ENCODE results near the gene SUN2. TPM values are rescaled to one million over a fixed set of nuclear protein-coding genes. Genes with fewer than 3 reads are reported as not detected.

Gene SUN2
- total RNA-seq, 1 donor from 2014 or later, result 148 TPM

DNA sequence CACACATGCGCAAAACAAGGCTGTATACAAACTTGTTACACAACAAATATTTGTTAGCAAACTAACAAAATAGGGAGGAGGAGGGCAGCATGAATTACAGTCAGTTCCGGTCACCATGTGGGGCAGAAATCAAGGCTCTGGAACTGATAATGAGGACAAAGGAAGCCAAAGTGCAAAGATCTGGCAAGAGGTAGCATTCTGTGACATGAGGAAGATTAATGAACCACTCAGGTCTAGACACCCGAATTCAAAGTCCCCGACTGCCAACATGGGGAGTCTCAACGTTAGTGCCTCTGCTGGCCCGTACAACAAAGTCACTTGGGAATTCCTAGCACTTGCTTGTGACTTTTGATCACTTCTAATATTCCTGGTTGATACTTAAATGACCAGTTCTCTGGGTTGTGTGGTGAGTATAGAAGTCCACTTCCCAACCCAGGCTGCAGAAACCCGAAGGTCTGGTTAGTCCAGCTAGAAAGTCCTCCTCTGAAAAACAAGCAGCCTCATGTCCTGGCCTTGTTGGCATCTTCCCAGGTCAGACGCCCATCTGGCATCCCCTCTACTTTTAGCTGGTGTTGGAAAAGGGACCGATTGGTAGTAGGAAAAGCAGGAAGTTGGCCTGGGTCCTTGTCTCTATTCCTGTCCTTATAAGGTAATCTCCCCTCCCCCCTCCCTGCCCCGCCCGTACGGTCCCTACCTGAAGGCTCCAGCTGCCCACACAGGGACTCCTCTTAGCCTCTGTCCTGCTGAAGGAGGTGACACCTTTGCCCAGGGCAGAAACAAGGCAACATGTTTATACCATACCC, 1.6 kb downstream of the SUN2 start:
- Mint-ChIP-seq H3K4me1 (ENCODE audit: unreplicated experiment) (peaks cover 28% of the 10 kb centered on the region), H3K27me3 (ENCODE audit: unreplicated experiment) (no peaks in the 10 kb centered on the region), H3K27ac (ENCODE audit: unreplicated experiment) (peak overlapping the region; percentile 96), H3K4me3 (ENCODE audit: unreplicated experiment) (peak overlapping the region; percentile 84), H3K36me3 (ENCODE audit: unreplicated experiment) (peaks cover 15% of the 10 kb centered on the region), H3K9me3 (ENCODE audit: unreplicated experiment) (no peaks in the 10 kb centered on the region)
- TF ChIP-seq, protein P1, sequence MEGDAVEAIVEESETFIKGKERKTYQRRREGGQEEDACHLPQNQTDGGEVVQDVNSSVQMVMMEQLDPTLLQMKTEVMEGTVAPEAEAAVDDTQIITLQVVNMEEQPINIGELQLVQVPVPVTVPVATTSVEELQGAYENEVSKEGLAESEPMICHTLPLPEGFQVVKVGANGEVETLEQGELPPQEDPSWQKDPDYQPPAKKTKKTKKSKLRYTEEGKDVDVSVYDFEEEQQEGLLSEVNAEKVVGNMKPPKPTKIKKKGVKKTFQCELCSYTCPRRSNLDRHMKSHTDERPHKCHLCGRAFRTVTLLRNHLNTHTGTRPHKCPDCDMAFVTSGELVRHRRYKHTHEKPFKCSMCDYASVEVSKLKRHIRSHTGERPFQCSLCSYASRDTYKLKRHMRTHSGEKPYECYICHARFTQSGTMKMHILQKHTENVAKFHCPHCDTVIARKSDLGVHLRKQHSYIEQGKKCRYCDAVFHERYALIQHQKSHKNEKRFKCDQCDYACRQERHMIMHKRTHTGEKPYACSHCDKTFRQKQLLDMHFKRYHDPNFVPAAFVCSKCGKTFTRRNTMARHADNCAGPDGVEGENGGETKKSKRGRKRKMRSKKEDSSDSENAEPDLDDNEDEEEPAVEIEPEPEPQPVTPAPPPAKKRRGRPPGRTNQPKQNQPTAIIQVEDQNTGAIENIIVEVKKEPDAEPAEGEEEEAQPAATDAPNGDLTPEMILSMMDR (IDR thresholded peaks at IDR 0.05), result no peak
- DNase-seq (ENCODE audit: extremely low spot score, unreplicated experiment), result no peak

DNA sequence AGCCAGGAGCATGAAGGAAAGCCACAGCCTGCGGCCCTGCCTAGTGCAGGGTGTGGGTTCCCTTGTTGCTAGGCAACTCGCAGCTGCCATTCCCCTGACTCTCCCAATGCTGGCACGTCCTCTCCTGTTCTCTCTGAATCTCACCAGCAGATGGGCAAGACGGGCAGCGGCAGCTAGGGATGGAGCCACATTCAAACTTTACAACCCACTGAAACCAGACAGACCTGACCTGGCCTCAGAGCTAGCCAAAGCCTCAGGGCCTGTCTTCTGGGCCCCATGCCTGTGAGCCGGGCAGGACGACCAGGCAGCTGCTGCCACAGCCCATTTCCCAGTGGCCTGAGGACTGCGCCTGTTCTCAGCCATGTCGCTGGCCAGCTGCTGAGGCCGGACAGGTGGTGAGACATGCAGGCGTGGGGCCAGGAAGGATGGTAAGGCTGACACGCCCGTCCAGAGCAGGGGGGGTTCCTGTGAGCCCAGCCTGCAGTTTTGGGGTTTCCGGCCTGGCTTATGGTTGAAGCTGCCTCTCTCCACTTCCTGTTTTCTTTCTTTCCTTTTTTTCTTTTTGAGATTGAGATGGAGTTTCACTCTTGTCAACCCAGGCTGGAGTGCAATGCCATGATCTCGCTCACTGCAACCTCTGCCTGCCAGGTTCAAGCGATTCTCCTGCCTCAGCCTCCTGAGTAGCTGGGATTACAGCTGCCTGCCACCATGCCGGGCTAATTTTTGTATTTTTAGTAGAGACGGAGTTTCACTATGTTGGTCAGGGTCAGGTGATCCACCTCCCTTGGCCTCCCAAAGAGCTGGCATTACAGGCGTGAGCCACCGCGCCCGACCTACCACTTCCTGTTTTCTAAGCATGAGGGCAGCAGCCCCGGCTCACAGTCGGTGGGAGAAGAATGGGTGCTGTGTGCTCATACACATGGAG, 4.1 kb downstream of the SUN2 start:
- Mint-ChIP-seq H3K9me3 (ENCODE audit: unreplicated experiment) (no peaks in the 10 kb centered on the region), H3K4me3 (ENCODE audit: unreplicated experiment) (no peak overlapping the region), H3K27ac (ENCODE audit: unreplicated experiment) (peak overlapping the region; percentile 7), H3K4me1 (ENCODE audit: unreplicated experiment) (peaks cover 22% of the 10 kb centered on the region), H3K36me3 (ENCODE audit: unreplicated experiment) (peaks cover 23% of the 10 kb centered on the region), H3K27me3 (ENCODE audit: unreplicated experiment) (no peaks in the 10 kb centered on the region)
- TF ChIP-seq, protein P1 (IDR thresholded peaks at IDR 0.05), result no peak
- DNase-seq (ENCODE audit: extremely low spot score, unreplicated experiment), result no peak

DNA sequence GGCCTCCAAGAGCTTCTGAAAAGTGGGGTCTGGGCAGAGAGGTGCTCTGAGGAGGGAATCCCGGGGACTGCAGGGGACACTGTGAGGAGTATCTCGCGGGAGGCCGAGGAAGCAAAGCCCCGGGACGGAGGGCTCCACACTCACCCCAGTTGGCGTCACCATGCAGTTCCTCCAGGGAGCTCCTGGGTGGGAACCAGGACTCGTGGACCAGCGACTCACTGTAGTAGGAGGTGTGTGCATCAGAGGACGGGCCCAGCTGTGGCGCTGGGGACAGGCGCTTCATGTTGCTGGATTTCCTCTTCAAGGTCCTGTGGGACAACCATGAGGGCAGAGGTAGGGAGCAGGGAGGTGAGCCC, 4.8 kb downstream of the SUN2 start:
- no peak for DNase-seq (ENCODE audit: extremely low spot score, unreplicated experiment)
- no peak overlapping the region for H3K27ac Mint-ChIP-seq (ENCODE audit: unreplicated experiment)
- TF ChIP-seq, protein P1 (IDR thresholded peaks at IDR 0.05), result no peak
- H3K9me3 Mint-ChIP-seq (ENCODE audit: unreplicated experiment), result no peaks in the 10 kb centered on the region
- peaks cover 23% of the 10 kb centered on the region for H3K36me3 Mint-ChIP-seq (ENCODE audit: unreplicated experiment)
- H3K4me1 Mint-ChIP-seq (ENCODE audit: unreplicated experiment), result peaks cover 18% of the 10 kb centered on the region
- no peaks in the 10 kb centered on the region for H3K27me3 Mint-ChIP-seq (ENCODE audit: unreplicated experiment)
- no peak overlapping the region for H3K4me3 Mint-ChIP-seq (ENCODE audit: unreplicated experiment)

DNA sequence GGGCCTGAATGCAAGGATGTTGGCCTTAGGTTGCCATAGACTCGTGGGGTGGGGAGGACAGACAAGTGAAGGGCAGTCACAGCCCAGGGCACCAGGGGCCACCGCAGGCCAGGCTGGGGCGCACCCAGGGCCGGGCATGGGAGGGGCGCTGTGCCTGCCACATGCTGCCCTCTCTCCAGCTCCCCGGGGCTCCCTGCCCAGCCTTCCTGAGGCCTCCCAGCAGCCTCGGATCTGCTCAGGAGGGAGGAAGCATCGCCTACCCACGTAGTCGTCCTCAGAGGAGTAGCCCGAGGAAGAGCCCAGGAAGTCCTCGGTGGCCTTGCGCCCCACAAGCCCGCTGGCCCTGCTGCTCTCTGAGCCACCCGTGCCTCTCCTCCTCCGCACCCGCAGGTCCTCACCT, 5.2 kb downstream of the SUN2 start:
- H3K27ac Mint-ChIP-seq (ENCODE audit: unreplicated experiment), result no peak overlapping the region
- H3K4me3 Mint-ChIP-seq (ENCODE audit: unreplicated experiment), result no peak overlapping the region
- H3K36me3 Mint-ChIP-seq (ENCODE audit: unreplicated experiment), result peaks cover 27% of the 10 kb centered on the region
- no peaks in the 10 kb centered on the region for H3K9me3 Mint-ChIP-seq (ENCODE audit: unreplicated experiment)
- peaks cover 18% of the 10 kb centered on the region for H3K4me1 Mint-ChIP-seq (ENCODE audit: unreplicated experiment)
- TF ChIP-seq, protein P1 (IDR thresholded peaks at IDR 0.05), result no peak
- DNase-seq (ENCODE audit: extremely low spot score, unreplicated experiment), result no peak
- H3K27me3 Mint-ChIP-seq (ENCODE audit: unreplicated experiment), result no peaks in the 10 kb centered on the region

DNA sequence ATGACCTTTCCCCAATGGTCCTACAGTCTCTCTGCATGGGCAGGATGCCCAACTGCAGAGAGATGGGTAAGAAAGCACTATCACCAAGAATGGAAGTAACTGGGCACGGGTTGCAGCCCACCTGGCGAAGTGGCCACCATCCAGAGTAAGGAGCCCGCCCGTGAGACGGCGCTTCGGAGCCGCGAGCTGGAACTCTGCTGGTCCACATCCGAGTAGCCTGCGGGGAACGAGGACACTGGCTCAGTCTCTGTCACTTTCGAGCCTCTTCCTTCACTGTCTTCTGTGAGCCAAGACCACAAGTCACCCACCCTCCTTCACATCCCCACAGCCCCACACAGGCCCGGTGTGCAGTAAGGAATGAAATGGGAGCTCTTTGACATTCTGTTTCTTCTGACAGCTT, 5.7 kb downstream of the SUN2 start:
- H3K4me3 Mint-ChIP-seq (ENCODE audit: unreplicated experiment), result no peak overlapping the region
- H3K4me1 Mint-ChIP-seq (ENCODE audit: unreplicated experiment), result peaks cover 17% of the 10 kb centered on the region
- no peak overlapping the region for H3K27ac Mint-ChIP-seq (ENCODE audit: unreplicated experiment)
- no peak for DNase-seq (ENCODE audit: extremely low spot score, unreplicated experiment)
- H3K36me3 Mint-ChIP-seq (ENCODE audit: unreplicated experiment), result peaks cover 31% of the 10 kb centered on the region
- no peaks in the 10 kb centered on the region for H3K27me3 Mint-ChIP-seq (ENCODE audit: unreplicated experiment)
- H3K9me3 Mint-ChIP-seq (ENCODE audit: unreplicated experiment), result no peaks in the 10 kb centered on the region
- TF ChIP-seq, protein P1 (IDR thresholded peaks at IDR 0.05), result no peak

All from osteocyte (in vitro differentiated cells).